GM19467 (cell line): ENCODE results near the gene SV2C.

Experiments
- ATAC-seq: cut with Tn5 transposase; IDR thresholded peaks from one replicate; pipeline ENCODE4 v1.9.1; 2021; ENCODE audit warnings: mild to moderate bottlenecking, moderate library complexity; ENCODE audit not compliant: unreplicated experiment

Gene SV2C

GRCh38 chr5:76163111-76163628, 80.0 kb downstream of the SV2C start:
- ATAC-seq, result no peak

GRCh38 chr5:76165029-76165428, 81.8 kb downstream of the SV2C start:
- no peak for ATAC-seq

- ATAC-seq, result no peak
Observed at GRCh38 chr5:76165711-76166374, 82.7 kb downstream of the SV2C start.

GRCh38 chr5:76166886-76167576, 83.8 kb downstream of the SV2C start:
- ATAC-seq, result no peak

- ATAC-seq, result no peak
Observed at GRCh38 chr5:76169146-76169905, 86.1 kb downstream of the SV2C start.

- ATAC-seq, result no peak
Observed at GRCh38 chr5:76174101-76174500, 90.9 kb downstream of the SV2C start.

GRCh38 chr5:76175051-76175666, 92.0 kb downstream of the SV2C start:
- no peak for ATAC-seq

- peak; percentile 76 for ATAC-seq
Observed at GRCh38 chr5:76175821-76176403, 92.7 kb downstream of the SV2C start.

GRCh38 chr5:76177978-76178377, 94.8 kb downstream of the SV2C start:
- ATAC-seq, result no peak

- no peak for ATAC-seq
Observed at GRCh38 chr5:76178913-76179312, 95.7 kb downstream of the SV2C start.

GRCh38 chr5:76180814-76181805, 97.9 kb downstream of the SV2C start:
- ATAC-seq, result no peak

GRCh38 chr5:76187386-76187785, 104.2 kb downstream of the SV2C start:
- no peak for ATAC-seq

- ATAC-seq, result no peak
Observed at GRCh38 chr5:76190356-76190755, 107.2 kb downstream of the SV2C start.

- ATAC-seq, result no peak
Observed at GRCh38 chr5:76192837-76193236, 109.7 kb downstream of the SV2C start.

GRCh38 chr5:76193635-76194034, 110.5 kb downstream of the SV2C start:
- ATAC-seq, result no peak

- no peak for ATAC-seq
Observed at GRCh38 chr5:76194340-76194739, 111.2 kb downstream of the SV2C start.

- no peak for ATAC-seq
Observed at GRCh38 chr5:76196457-76196856, 113.3 kb downstream of the SV2C start.

- ATAC-seq, result no peak
Observed at GRCh38 chr5:76196886-76197489, 113.8 kb downstream of the SV2C start.

- ATAC-seq, result no peak
Observed at GRCh38 chr5:76197726-76198125, 114.5 kb downstream of the SV2C start.
